HG02840 (cell line): ENCODE data around the gene ECHDC3.

Source experiments
- ATAC-seq: cut with Tn5 transposase; IDR thresholded peaks from one replicate; pipeline ENCODE4 v1.9.1; 2021; ENCODE audit warnings: mild to moderate bottlenecking, moderate library complexity, moderate number of reproducible peaks; ENCODE audit not compliant: unreplicated experiment, low FRiP score

ECHDC3 gene

DNA sequence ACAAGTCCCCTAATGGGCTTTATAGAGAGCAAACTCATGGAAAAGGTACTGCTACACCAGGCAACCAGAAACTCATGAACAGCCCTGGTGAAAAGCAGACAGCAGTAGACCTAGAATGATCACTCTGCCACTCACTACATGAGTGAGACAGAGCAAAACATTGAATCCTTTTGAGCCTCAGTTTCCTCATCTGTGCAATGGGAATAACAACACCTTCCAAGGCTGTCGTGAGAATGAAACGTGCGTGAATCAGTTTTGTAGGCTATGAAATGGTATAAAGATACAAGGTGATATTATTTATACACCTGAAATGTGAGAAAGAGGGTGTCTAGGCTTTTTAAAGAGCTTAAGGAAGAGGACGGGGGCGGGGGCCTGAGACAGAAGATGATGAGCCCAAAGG, 66.6 kb downstream of the ECHDC3 start:
- no peak for ATAC-seq

DNA sequence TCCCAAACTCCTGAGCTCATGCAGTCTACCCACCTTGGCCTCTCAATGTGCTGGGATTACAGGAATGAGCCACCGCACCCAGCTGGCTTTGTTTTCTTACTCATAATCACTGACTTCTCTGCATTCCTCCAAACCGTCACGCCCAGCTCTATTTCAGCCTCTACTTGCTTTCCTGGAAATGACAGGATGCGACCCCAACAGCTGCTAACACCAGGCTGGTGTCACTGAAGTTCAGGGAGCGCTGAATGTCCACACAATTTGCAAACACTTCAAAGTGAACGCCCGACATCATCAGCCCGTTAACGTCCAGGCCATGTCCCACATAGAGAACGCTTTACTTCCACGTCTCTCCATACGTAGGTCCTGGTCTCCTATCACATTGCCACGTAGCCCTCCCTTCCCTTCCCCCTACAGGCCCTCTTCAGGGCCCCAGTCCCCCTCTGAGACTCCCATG, 68.2 kb downstream of the ECHDC3 start:
- no peak for ATAC-seq

GRCh38 chr10:11810973-11811372, 68.8 kb downstream of the ECHDC3 start:
- ATAC-seq: no peak

GRCh38 chr10:11813177-11813576, 71.0 kb downstream of the ECHDC3 start:
- ATAC-seq: no peak
